Activated CD8-positive, alpha-beta memory T cell treated with anti-CD3 and anti-CD28 coated beads, Interleukin-2, amount 50 U/mL, for 48 hours (primary cell): ENCODE data around the gene GOLGA7B.

ENCODE experiments used
- DNase-seq: peaks from one replicate; pipeline ENCODE4 v3.0.0-alpha.2; 2020

The GOLGA7B gene

GRCh38 chr10:97849687-97850402 lies at the start of gene GOLGA7B:
Gene GOLGA7B (plus strand): TSS chr10:97849843. CDS start chr10:97850304, 461 bp downstream.
- DNase-seq, result peak; percentile 76

DNA sequence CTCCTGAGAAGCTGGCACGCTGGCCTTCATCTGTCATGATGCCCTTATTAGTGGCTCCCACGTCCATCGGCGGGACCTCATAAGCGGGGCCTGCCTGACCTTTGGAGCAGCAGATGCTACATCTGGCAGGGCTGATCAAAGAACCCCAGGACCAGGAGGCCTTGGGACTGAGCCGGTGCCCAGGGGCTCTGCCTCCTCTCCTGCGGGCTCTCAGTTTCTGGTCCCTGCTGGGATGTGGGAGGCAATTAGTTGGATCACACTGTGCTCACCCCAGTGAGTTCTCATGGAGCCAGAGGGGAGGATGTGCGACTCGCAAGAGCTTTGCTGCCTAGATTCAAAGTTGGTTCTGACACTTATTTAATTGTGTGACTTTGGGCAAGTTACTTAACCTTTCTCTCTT lies 49.2 kb upstream of the GOLGA7B start:
- no peak for DNase-seq

DNA sequence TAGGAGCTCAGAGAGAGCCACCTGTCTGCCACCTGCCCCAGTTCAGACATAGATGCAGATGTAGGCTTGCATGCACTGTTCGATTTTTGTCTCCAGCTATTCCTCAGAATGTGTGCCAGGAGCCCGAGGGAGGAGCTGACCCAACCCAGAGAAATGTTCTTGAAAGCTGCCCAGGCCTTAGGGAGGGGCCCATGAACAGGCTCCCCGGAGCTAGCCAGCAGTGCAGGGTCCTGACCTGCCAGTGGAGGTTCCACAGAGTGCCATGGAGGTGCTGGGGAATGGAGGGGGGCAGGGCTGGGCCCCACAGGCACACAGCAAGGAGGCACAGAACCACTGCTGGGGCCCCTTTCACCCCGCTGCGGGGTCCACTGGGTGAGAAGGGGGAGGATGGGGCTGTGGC lies 48.2 kb upstream of the GOLGA7B start:
- DNase-seq, result no peak

DNA sequence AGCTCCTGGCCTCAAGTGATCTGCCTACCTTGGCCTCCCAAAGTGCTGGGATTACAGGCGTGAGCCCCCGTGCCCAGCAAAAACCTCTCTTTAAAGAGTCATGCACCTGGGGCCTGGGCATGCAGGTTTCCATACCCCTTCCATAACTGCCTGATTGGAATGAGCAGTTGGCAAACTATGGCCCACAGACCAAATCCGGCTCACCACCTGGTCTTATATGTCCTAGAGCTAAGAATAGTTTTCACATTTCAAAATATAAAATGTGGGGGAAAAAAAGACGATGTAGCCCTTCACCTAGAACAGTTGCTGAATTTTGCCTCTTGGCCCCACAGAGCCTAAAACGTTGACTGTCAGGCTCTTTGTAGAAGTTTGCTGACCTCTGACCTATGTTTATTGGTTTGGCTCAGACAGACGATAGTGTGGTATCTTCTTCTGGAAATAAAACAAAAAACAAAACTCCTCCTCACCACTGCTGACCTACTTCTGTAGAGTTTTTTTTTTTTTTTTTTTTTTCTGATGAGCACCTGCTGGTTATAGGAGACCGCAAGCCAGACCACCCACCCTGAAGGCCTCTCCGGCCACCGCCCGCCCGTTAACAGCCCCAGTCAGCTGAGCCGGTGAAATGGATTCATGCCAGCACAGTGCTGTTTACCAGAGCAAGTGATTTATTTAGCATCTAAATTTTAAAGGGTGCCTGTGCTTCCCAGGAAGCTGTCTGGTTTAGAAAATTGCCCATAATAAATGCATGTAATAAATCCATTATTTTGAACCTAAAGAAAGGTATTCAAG lies 44.4 kb upstream of the GOLGA7B start:
- no peak for DNase-seq

DNA sequence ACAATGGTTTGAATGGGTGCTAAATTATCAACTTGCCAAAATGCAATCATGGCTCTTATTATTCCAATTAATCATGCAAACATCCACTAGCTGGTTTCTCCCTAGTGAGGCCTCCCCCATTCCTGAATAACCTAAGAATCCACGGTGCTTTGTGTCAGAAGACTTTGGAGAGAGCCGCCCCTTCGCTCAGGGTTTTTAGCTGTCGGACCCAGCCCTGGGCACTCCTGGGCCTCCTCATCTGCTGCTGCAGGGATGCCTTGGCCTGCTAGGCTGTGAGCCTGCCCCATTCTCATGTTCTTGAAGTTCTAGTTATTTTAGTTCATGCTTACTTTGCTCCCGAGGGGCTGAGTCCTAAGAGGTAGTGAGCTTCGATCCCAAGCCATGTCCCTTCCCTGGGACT lies 43.7 kb upstream of the GOLGA7B start:
- DNase-seq, result no peak

DNA sequence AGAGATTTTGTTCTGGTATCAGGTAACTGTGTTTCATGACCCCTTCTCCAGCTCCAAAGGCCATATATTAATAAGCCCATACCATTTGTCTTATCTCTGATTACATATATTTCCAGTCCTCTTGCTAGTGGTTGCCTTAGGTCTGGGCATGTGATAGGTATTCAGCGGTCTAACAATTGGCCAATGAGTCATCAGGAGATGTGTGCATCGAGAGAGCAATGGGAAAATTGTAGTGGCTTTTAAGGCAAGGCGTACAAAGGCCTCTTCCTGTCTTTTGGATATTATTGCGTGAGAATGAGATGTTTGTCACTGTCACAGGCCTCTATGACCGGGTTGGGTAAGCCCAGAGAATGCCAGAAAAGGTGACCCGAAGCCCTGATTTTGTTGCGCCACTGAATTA lies 39.2 kb upstream of the GOLGA7B start:
- DNase-seq, result no peak

GRCh38 chr10:97811958-97812357 lies 37.7 kb upstream of the GOLGA7B start:
- no peak for DNase-seq

DNA sequence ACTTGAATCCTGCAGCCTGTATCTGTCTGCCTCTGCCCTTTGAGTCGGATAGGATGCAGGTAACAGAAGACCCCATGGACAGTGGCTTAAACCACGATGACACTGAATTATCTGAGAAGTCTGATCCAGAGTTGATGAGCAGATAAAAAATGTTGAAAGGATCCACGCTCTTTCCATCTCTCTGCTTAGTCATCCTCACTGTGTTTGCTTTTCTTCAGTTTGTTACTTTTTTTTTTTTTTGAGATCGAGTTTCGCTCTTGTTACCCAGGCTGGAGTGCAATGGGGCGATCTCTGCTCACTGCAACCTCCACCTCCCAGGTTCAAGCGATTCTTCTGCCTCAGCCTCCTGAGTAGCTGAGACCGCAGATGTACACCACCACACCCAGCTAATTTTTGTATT lies 36.9 kb upstream of the GOLGA7B start:
- DNase-seq, result no peak

DNA sequence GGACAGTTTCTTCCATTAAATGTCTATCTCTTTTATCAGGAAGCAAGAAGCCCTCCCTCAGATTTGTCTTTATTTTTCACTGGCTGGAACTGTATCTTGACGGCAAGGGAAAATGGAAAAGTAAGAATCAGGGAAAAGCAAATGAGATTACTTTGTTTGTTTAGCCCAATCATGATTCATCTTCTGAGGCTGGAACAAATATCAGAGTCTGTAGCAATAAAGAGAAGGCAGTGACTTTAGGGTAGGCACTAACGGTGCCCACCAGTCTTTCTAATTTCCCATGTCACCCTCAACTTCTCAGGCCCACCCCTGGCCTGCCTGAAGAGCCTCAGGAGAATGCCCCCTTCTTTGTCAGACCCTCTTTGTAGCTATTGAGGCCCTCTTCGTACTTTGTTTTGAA lies 36.3 kb upstream of the GOLGA7B start:
- DNase-seq, result no peak

- DNase-seq, result no peak
These were observed 34.6 kb upstream of the GOLGA7B start for GRCh38 chr10:97814996-97815395.

DNA sequence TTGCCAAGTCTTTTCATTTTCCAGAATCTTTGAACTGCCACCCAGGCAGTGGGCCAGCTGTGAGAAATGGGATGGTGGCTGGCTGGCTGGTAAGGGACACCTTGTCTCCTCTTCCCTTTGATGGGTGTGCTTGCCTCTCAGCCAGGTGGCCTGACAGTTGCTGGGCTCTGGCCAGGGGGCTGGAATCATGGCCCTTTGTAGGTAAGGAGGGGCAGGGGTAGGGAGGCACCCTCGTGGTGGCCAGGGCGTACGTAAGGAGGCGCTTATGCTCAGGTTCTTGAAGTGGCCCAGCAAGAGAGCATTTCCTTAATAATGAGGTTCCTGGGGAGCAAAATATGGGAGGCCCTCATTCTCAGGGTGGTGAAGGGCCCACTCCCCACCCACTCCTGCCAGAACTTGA lies 33.0 kb upstream of the GOLGA7B start:
- DNase-seq, result no peak

GRCh38 chr10:97818572-97818971 lies 31.1 kb upstream of the GOLGA7B start:
- no peak for DNase-seq

DNA sequence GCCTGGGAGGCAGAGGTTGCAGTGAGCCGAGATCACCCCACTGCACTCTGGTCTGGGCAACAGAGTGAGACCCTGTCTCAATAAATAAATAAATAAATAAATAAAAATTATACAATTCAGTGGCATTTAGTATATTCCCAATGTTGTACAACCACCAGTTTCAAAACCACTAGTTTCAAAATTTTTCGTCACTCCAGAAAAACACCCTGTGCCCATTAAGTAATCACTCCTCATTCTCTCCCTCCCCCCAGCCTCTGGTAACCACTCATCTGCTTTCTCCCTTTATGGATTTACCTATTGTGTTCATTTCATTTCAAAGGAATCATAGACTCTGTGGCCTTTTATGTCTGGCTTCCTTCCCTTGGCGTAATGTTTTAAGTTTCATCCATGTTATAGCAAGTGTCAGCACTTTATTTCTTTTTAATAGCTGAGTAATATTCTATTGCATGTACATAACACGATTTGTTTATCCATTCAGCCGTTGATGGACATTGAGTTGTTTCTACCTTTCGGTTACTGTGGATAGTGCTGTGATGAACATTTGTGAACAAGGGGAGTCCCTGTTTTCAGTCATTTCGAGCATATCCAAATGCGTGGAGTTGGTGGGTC lies 29.4 kb upstream of the GOLGA7B start:
- DNase-seq, result no peak

- no peak for DNase-seq
These were observed 28.2 kb upstream of the GOLGA7B start for GRCh38 chr10:97821308-97822038.

- DNase-seq, result no peak
These were observed 27.4 kb upstream of the GOLGA7B start for GRCh38 chr10:97822261-97822687.

DNA sequence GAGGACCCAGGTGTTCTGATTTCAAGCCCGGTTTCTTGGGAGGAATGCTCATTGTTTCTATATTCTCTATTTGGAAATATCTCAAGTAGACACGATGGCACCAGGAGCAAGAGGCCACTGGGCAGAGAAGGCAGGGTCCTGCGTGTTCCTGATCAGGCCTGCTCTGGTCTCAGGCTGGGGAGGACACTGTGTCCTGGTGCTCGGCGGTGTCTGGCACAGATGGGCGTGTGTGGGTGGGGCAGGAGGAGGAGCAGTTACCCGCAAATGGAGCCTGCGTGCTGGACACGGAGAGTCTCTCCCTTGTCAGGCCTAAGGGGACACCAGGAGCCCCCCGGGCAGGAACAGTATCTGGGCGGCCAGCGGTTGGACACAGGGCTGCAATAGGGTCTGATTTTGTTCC lies 25.9 kb upstream of the GOLGA7B start:
- DNase-seq, result no peak

DNA sequence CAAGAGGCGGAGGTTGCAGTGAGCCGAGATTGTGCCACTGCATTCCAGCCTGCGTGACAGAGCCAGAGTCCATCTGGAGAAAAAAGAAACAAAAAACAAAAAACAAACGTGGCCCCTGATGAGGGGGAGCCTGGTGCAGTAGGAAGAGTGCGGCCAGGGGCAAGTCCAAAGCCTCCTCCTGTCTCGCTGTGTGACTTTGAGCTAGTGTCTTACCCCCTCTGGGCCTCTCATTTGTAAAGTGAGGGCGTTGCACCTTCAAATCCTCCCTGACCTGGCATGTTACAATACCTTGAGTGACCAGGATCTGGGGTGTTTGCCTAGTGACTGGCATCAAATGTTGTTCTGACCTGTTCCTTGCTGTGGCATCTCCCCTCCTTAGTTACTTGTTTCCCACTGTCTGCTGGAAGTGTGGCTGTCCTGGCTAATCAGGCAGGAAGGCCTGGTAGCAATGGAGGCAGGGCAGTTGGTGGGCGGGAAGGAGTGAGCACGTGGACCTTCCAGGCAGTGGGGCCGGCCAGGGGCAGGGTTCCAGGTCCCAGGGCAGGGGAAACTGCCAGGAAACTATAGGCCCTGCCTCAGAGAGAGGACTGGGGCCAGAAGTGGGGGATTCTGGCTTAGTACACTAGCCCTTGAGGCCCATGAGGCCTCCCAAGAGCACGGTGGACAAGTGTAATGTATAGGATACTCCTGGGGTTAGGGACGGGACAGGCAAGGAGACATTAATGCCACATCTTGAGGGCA lies 24.5 kb upstream of the GOLGA7B start:
- DNase-seq, result no peak

DNA sequence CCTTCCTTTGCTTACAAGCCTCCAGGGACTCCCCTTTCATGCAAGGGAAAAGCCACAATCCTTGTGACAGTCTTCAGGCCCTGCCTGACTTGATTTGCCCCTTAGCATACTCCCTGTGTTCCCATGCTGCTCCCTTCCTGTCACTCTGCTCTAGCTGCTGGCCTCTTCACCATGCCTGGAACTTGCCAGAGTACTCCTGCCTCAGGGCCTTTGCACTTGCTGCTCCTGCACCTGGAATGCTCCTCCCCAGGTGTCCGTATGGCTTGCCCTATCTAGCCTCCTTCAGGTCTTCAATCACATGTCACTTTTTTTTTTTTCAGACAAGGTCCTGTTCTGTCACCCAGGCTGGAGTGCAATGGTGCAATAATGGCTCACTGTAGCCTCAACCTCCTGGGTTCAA lies 22.8 kb upstream of the GOLGA7B start:
- no peak for DNase-seq

DNA sequence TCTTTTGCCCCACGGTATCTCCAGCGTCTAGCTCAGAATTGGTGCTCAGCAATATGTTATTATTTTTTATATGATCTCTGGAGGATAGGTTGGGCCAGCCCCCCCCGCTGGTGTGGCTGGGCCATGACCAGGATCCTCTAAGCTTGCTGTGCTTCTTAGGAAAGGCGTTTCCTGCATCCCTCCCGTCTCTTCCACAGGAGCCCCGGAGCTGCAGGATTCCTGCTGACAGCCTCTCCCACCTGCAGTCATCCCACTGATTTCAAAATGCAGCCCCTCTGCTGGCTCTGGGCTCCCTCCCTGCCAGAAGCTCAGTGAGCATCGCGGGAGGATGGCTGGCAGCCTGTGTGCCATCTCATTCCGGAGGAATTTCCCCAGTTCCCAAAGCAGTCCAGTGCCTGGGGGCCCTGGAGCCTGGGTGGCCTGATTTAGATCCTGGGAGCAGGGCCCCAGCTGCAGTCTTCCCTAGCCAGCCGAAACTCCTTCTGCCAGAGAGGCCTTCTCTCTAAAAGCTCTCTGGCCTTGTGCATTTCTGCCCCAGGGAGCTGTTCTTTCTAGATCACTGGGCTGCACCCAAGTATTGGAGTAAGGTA lies 21.8 kb upstream of the GOLGA7B start:
- DNase-seq, result no peak

- no peak for DNase-seq
These were observed 20.9 kb upstream of the GOLGA7B start for GRCh38 chr10:97828721-97829120.

- no peak for DNase-seq
These were observed 19.6 kb upstream of the GOLGA7B start for GRCh38 chr10:97830064-97830463.

- DNase-seq, result no peak
These were observed 18.4 kb upstream of the GOLGA7B start for GRCh38 chr10:97831259-97831658.
